ENCODE results near the gene EPHA10. TPM values are rescaled to one million over a fixed set of nuclear protein-coding genes. Genes with fewer than 3 reads are reported as not detected.
A peak's percentile ranks its signal among the peaks of the same experiment; 100 is the strongest.

The EPHA10 gene
- total RNA-seq, 2 donors from 2014 or later: 0.42 TPM; not detected in 1

GRCh38 chr1:37722181-37723071, 42.5 kb downstream of the EPHA10 start:
- Mint-ChIP-seq H3K9me3 (no peaks in the 10 kb centered on the region), H3K27ac (no peak overlapping the region), H3K27me3 (ENCODE audit: insufficient read depth) (peaks cover 12% of the 10 kb centered on the region), H3K36me3 (ENCODE audit: low read depth) (no peaks in the 10 kb centered on the region), H3K4me1 (peaks cover 12% of the 10 kb centered on the region), H3K4me3 (no peak overlapping the region)
- Histone ChIP-seq H3K36me3 (ENCODE audit: control insufficient read depth, insufficient read depth, low read length) (no peaks in the 10 kb centered on the region), H3K9me3 (ENCODE audit: control insufficient read depth, low read length) (no peaks in the 10 kb centered on the region), H3K9ac (ENCODE audit: extremely low read depth, low read length, poor library complexity, severe bottlenecking) (no peak overlapping the region), H3K27me3 (ENCODE audit: control insufficient read depth, insufficient read depth, low read length, poor library complexity, severe bottlenecking) (peaks cover 10% of the 10 kb centered on the region), H3K27ac (ENCODE audit: low read depth, low read length) (no peak overlapping the region), H3K4me1 (ENCODE audit: control insufficient read depth, insufficient read depth, low read length) (no peaks in the 10 kb centered on the region), H3K4me3 (ENCODE audit: low read length) (no peak overlapping the region)
- 88% methylated on average over 11 to 14 of the region's 14 CpGs for WGBS, 2 experiments (ENCODE audit: insufficient coverage in 1 of 2, insufficient read length in 1 of 2)
- no peak for TF ChIP-seq CTCF (conservative IDR thresholded peaks at IDR 0.05)
- DNase-seq: peak; percentile 27

GRCh38 chr1:37721565-37721964, 43.4 kb downstream of the EPHA10 start:
- no peak overlapping the region for H3K9ac ChIP-seq (ENCODE audit: extremely low read depth, low read length, poor library complexity, severe bottlenecking)
- no peak overlapping the region for H3K4me3 ChIP-seq (ENCODE audit: low read length)
- Mint-ChIP-seq H3K4me1 (peaks cover 12% of the 10 kb centered on the region), H3K9me3 (no peaks in the 10 kb centered on the region), H3K27me3 (ENCODE audit: insufficient read depth) (peaks cover 10% of the 10 kb centered on the region), H3K4me3 (no peak overlapping the region), H3K27ac (no peak overlapping the region), H3K36me3 (ENCODE audit: low read depth) (no peaks in the 10 kb centered on the region)
- H3K36me3 ChIP-seq (ENCODE audit: control insufficient read depth, insufficient read depth, low read length): no peaks in the 10 kb centered on the region
- WGBS, 2 experiments (ENCODE audit: insufficient coverage in 1 of 2, insufficient read length in 1 of 2): 78 to 85% methylated on average over 15 to 19 of the region's 19 CpGs
- H3K27ac ChIP-seq (ENCODE audit: low read depth, low read length): no peak overlapping the region
- no peaks in the 10 kb centered on the region for H3K9me3 ChIP-seq (ENCODE audit: control insufficient read depth, low read length)
- TF ChIP-seq CTCF (conservative IDR thresholded peaks at IDR 0.05): no peak
- DNase-seq: peak; percentile 65
- H3K27me3 ChIP-seq (ENCODE audit: control insufficient read depth, insufficient read depth, low read length, poor library complexity, severe bottlenecking): peaks cover under 1% of the 10 kb centered on the region
- no peaks in the 10 kb centered on the region for H3K4me1 ChIP-seq (ENCODE audit: control insufficient read depth, insufficient read depth, low read length)

- Histone ChIP-seq H3K4me3 (ENCODE audit: low read length) (no peak overlapping the region), H3K27me3 (ENCODE audit: control insufficient read depth, insufficient read depth, low read length, poor library complexity, severe bottlenecking) (no peaks in the 10 kb centered on the region), H3K27ac (ENCODE audit: low read depth, low read length) (no peak overlapping the region), H3K36me3 (ENCODE audit: control insufficient read depth, insufficient read depth, low read length) (no peaks in the 10 kb centered on the region), H3K9ac (ENCODE audit: extremely low read depth, low read length, poor library complexity, severe bottlenecking) (no peak overlapping the region), H3K9me3 (ENCODE audit: control insufficient read depth, low read length) (no peaks in the 10 kb centered on the region), H3K4me1 (ENCODE audit: control insufficient read depth, insufficient read depth, low read length) (no peaks in the 10 kb centered on the region)
- peak; percentile 35 for DNase-seq
- H3K27ac Mint-ChIP-seq: no peak overlapping the region
- H3K27me3 Mint-ChIP-seq (ENCODE audit: insufficient read depth): peaks cover 4% of the 10 kb centered on the region
- no peaks in the 10 kb centered on the region for H3K9me3 Mint-ChIP-seq
- no peak for TF ChIP-seq CTCF (conservative IDR thresholded peaks at IDR 0.05)
- H3K4me1 Mint-ChIP-seq: peaks cover 12% of the 10 kb centered on the region
- 93 to 94% methylated on average over 15 to 22 of the region's 22 CpGs for WGBS, 2 experiments (ENCODE audit: insufficient coverage in 1 of 2, insufficient read length in 1 of 2)
- no peak overlapping the region for H3K4me3 Mint-ChIP-seq
- H3K36me3 Mint-ChIP-seq (ENCODE audit: low read depth): no peaks in the 10 kb centered on the region
Observed at GRCh38 chr1:37720231-37721130, 44.4 kb downstream of the EPHA10 start.
